ENCODE results near the gene ARFGAP1. TPM values are rescaled to one million over a fixed set of nuclear protein-coding genes. Genes with fewer than 3 reads are reported as not detected.

Gene ARFGAP1
- total RNA-seq, 4 donors from 2014 or later, result 70.7 to 75.7 (median 72.7) TPM

GRCh38 chr20:63232235-63233060, 40.2 kb upstream of the ARFGAP1 start:
- no peak for TF ChIP-seq CTCF (IDR thresholded peaks at IDR 0.05)
- TF ChIP-seq POLR2A (IDR thresholded peaks at IDR 0.05), result no peak
- intact Hi-C loops (cut with DNase I), result no loop called here

GRCh38 chr20:63233061-63233344, 39.6 kb upstream of the ARFGAP1 start:
- intact Hi-C loops (cut with DNase I), result no loop called here
- no peak overlapping the region for H3K27ac ChIP-seq
- no peaks in the 10 kb centered on the region for H3K9me3 ChIP-seq
- no peaks in the 10 kb centered on the region for H3K36me3 ChIP-seq
- H3K4me3 ChIP-seq (replicated peaks in 1 of 3), result no peak overlapping the region
- peaks cover 0 to 9% of the 10 kb centered on the region in 2 donors for H3K4me1 ChIP-seq
- no peaks in the 10 kb centered on the region for H3K27me3 ChIP-seq
- DNase-seq, result no peak
- TF ChIP-seq CTCF (IDR thresholded peaks at IDR 0.05), result no peak
- TF ChIP-seq POLR2A (IDR thresholded peaks at IDR 0.05), result no peak
- WGBS, 2 donors, result 62 to 86% methylated on average over 3 of the region's 3 CpGs

More at GRCh38 chr20:63232235-63233060, 40.2 kb upstream of the ARFGAP1 start:
- no peak for DNase-seq
- no peaks in the 10 kb centered on the region for H3K27me3 ChIP-seq
- no peak overlapping the region for H3K4me3 ChIP-seq (replicated peaks in 1 of 3)
- H3K36me3 ChIP-seq, result no peaks in the 10 kb centered on the region
- H3K9me3 ChIP-seq, result no peaks in the 10 kb centered on the region
- WGBS, 2 donors, result 68 to 70% methylated on average over 11 to 17 of the region's 18 CpGs
- peaks cover 0 to 9% of the 10 kb centered on the region in 2 donors for H3K4me1 ChIP-seq
- H3K27ac ChIP-seq, result no peak overlapping the region

- H3K27me3 ChIP-seq, result no peaks in the 10 kb centered on the region
Measured at GRCh38 chr20:63233924-63234323, 38.7 kb upstream of the ARFGAP1 start.

GRCh38 chr20:63234693-63235398, 37.8 kb upstream of the ARFGAP1 start:
- Histone ChIP-seq H3K27me3 (no peaks in the 10 kb centered on the region), H3K27ac (no peak overlapping the region), H3K4me3 (replicated peaks in 1 of 3) (no peak overlapping the region), H3K9me3 (no peaks in the 10 kb centered on the region), H3K36me3 (no peaks in the 10 kb centered on the region), H3K4me1 (peaks cover under 1 to 12% of the 10 kb centered on the region in 2 donors)
- WGBS, 2 donors, result 14 to 15% methylated on average over 13 to 14 of the region's 20 CpGs
- intact Hi-C loops (cut with DNase I), result loop anchor here (5.0 kb wide), 1 partner anchor 48 kb away; no protein-coding TSS in a partner anchor
- TF ChIP-seq POLR2A (IDR thresholded peaks at IDR 0.05), result no peak
- peak in 5 of 6 experiments; percentile 55 to 79 (median 72) for TF ChIP-seq CTCF (IDR thresholded peaks at IDR 0.05)
- peak; percentile 61 to 70 for DNase-seq

More at GRCh38 chr20:63233924-63234323, 38.7 kb upstream of the ARFGAP1 start:
- H3K27ac ChIP-seq, result no peak overlapping the region
- no peaks in the 10 kb centered on the region for H3K36me3 ChIP-seq
- H3K9me3 ChIP-seq, result no peaks in the 10 kb centered on the region
- TF ChIP-seq POLR2A (IDR thresholded peaks at IDR 0.05) (no peak), CTCF (IDR thresholded peaks at IDR 0.05) (no peak)
- no peak overlapping the region for H3K4me3 ChIP-seq (replicated peaks in 1 of 3)
- WGBS, 2 donors, result 84 to 86% methylated on average over 14 to 16 of the region's 17 CpGs
- no peak for DNase-seq
- H3K4me1 ChIP-seq, result peaks cover 0 to 9% of the 10 kb centered on the region in 2 donors
- intact Hi-C loops (cut with DNase I), result no loop called here
